MM.1S (cell line): ENCODE results near the gene GTF2IRD1.

ENCODE experiments used
- CTCF ChIP-seq: fragments of 300-600 bp; sonication (generic); IDR thresholded peaks from 2 replicates; pipeline ENCODE4 v1.5.1; 2016; ENCODE audit warnings: antibody characterized with exemption, low read length, mixed read lengths
- EZH2 ChIP-seq: fragments of 300-600 bp; sonication (generic); optimal IDR thresholded peaks from 2 replicates; pipeline ENCODE3; 2017; ENCODE audit warnings: low read depth, mild to moderate bottlenecking, antibody characterized with exemption, low read length, mixed read lengths

DNA sequence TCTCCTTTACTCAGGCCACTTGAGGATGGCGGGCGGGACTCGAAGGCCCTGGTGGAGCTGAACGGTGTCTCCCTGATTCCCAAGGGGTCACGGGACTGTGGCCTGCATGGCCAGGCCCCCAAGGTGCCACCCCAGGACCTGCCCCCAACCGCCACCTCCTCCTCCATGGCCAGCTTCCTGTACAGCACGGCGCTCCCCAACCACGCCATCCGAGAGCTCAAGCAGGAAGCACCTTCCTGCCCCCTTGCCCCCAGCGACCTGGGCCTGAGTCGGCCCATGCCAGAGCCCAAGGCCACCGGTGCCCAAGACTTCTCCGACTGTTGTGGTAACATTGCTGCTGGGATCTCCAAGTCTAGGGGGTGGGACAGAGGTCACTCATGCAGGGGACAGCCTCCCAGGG is 65.7 kb downstream of the GTF2IRD1 start:
- TF ChIP-seq CTCF (no peak), EZH2 (no peak)
